K562 (cell line): ENCODE data around the gene PSMA5. TPM values are rescaled to one million over a fixed set of nuclear protein-coding genes. Genes with fewer than 3 reads are reported as not detected.

Experiments used
- BRF1 ChIP-seq: IDR thresholded peaks from 3 replicates; pipeline ENCODE4 v1.6.1; 2011; ENCODE audit warnings: borderline replicate concordance, mild to moderate bottlenecking; ENCODE audit not compliant: insufficient read length; ENCODE audit errors: extremely low read depth
- CBFA2T3 ChIP-seq: fragments of 450-650 bp; IDR thresholded peaks from 2 replicates; pipeline ENCODE4 v1.6.1; 2017
- CHD4 ChIP-seq: fragments of 200-600 bp; sonication (generic); IDR thresholded peaks from 3 replicates; pipeline ENCODE4 v1.6.1; 2012; ENCODE audit warnings: low read depth, mild to moderate bottlenecking, mixed read lengths, low read length, inconsistent platforms; ENCODE audit not compliant: insufficient read depth, insufficient replicate concordance, poor library complexity, severe bottlenecking
- DIDO1 ChIP-seq: fragments of 450-650 bp; IDR thresholded peaks from 2 replicates; pipeline ENCODE4 v1.6.1; 2016; ENCODE audit warnings: low read depth, missing biosample characterization, missing genetic modification characterization
- EP400 ChIP-seq: fragments of 450-650 bp; IDR thresholded peaks from 2 replicates; pipeline ENCODE4 v1.6.1; 2017; ENCODE audit warnings: antibody characterized with exemption, mild to moderate bottlenecking, moderate library complexity
- ETS2 ChIP-seq: IDR thresholded peaks from 2 replicates; pipeline ENCODE4 v1.6.1; 2016; ENCODE audit warnings: borderline replicate concordance, missing genetic modification characterization, mild to moderate bottlenecking, moderate library complexity, missing compliant biosample characterization; ENCODE audit not compliant: poor library complexity, severe bottlenecking
- FIP1L1 ChIP-seq: fragments of 200-400 bp; formaldehyde crosslinking; IDR thresholded peaks from 2 replicates; pipeline ENCODE4 v1.6.1; 2018; ENCODE audit warnings: mild to moderate bottlenecking, low read depth, low read length; ENCODE audit not compliant: poor library complexity, severe bottlenecking
- MEIS2 ChIP-seq: fragments of 450-650 bp; IDR thresholded peaks from 2 replicates; pipeline ENCODE4 v1.6.1; 2014; ENCODE audit warnings: mild to moderate bottlenecking; ENCODE audit not compliant: partially characterized antibody
- POLR3A ChIP-seq: IDR thresholded peaks from 2 replicates; pipeline ENCODE4 v1.6.1; 2011; ENCODE audit warnings: borderline replicate concordance, mild to moderate bottlenecking, moderate library complexity; ENCODE audit not compliant: insufficient read length, insufficient read depth; ENCODE audit errors: extremely low read depth
- RAD21 ChIP-seq, 2 experiments: fragments of 250-450 bp in 1 of 2; fragments of 450-650 bp in 1 of 2; sonication (Bioruptor Pico) in 1 of 2; formaldehyde crosslinking in 1 of 2; IDR thresholded peaks in 1 of 2; conservative IDR thresholded peaks in 1 of 2; 2 replicates each; pipeline versions ENCODE4 v1.4.0 to v1.8.0; 2020 to 2022; ENCODE audit warnings: mild to moderate bottlenecking in 2 of 2, moderate library complexity in 1 of 2
- RBBP5 ChIP-seq: fragments of 200-600 bp; sonication (generic); IDR thresholded peaks from 2 replicates; pipeline ENCODE4 v1.6.1; 2012; ENCODE audit warnings: borderline replicate concordance, mild to moderate bottlenecking, low read length, control low read depth, inconsistent platforms; ENCODE audit not compliant: insufficient read depth, poor library complexity, severe bottlenecking
- RFX5 ChIP-seq: IDR thresholded peaks from 2 replicates; pipeline ENCODE4 v1.6.1; 2011; ENCODE audit warnings: low read depth, mild to moderate bottlenecking, improper control_type of control experiment, low read length
- SAFB ChIP-seq: fragments of 200-400 bp; formaldehyde crosslinking; IDR thresholded peaks from 2 replicates; pipeline ENCODE4 v1.6.1; 2017; ENCODE audit warnings: low read depth, low read length, borderline replicate concordance
- SPI1 ChIP-seq: IDR thresholded peaks from 2 replicates; pipeline ENCODE4 v1.6.1; 2011; ENCODE audit warnings: low read depth, low read length, control low read depth, borderline replicate concordance
- SRSF7 ChIP-seq: fragments of 200-400 bp; formaldehyde crosslinking; optimal IDR thresholded peaks from 2 replicates; pipeline ENCODE3; 2017; ENCODE audit warnings: mild to moderate bottlenecking, low read depth, low read length
- ZBTB11 ChIP-seq, 3 experiments: fragments of 200-800 bp in 1 of 3; fragments of 250-450 bp in 1 of 3; fragments of 450-650 bp in 1 of 3; sonication (Bioruptor Pico) in 1 of 3; sonication (Bioruptor generic) in 1 of 3; formaldehyde crosslinking in 1 of 3; IDR thresholded peaks; 2 replicates each; pipeline versions ENCODE4 v1.6.1 to v1.8.0; 2016 to 2022; ENCODE audit warnings: mild to moderate bottlenecking in 2 of 3, missing genetic modification characterization in 2 of 3, missing compliant biosample characterization in 1 of 3, moderate library complexity in 1 of 3
- ZNF584 ChIP-seq: fragments of 200-800 bp; sonication (Bioruptor generic); IDR thresholded peaks from 2 replicates; pipeline ENCODE4 v1.6.1; 2016; ENCODE audit warnings: low read depth, mild to moderate bottlenecking, missing genetic modification characterization, missing compliant biosample characterization
- polyA plus RNA-seq, 8 experiments: library from polyadenylated mRNA; depleted of rRNA in 4 of 8; stranded (reverse) in 5 of 8; unstranded in 3 of 8; fragments of >200 nt; fragmentation: Nextera tagmentation in 2 of 8; fragmentation: Illumina TruSeq in 1 of 8; extraction: Ambion mirVana in 2 of 8; extraction: Trizol in 1 of 8; gene quantifications; 2 replicates each; pipeline versions ENCODE4 v1.2.1 to v1.2.3, GENCODE V29; 2011 to 2014; ENCODE audit warnings: inconsistent platforms in 1 of 8, missing spikeins in 1 of 8
- total RNA-seq, 7 experiments: library from RNA; depleted of rRNA in 6 of 7; stranded (reverse); fragments of >200 nt in 6 of 7; fragmentation: Illumina TruSeq in 2 of 7; extraction: Trizol in 2 of 7; gene quantifications; 2 replicates each; pipeline versions ENCODE4 v1.2.1 to v1.2.3, GENCODE V29; 2011 to 2021; ENCODE audit warnings: low replicate concordance in 1 of 7
- TF ChIP-seq, protein P1 (sequence below): fragments of 250-450 bp; sonication (Bioruptor Pico); IDR thresholded peaks from 2 replicates; pipeline ENCODE4 v1.5.0; 2021
- TF ChIP-seq, protein P2 (sequence below): sonication (generic); formaldehyde crosslinking; IDR thresholded peaks from 2 replicates; pipeline ENCODE4 v1.8.1; 2023; ENCODE audit warnings: mild to moderate bottlenecking, missing genetic modification reagents

Gene PSMA5
- total and polyA plus RNA-seq, 9 of the 15 experiments (the other 6 are each of a cell fraction or from before 2014, with no cell fraction given), result 82.6 to 542 (median 287) TPM

DNA sequence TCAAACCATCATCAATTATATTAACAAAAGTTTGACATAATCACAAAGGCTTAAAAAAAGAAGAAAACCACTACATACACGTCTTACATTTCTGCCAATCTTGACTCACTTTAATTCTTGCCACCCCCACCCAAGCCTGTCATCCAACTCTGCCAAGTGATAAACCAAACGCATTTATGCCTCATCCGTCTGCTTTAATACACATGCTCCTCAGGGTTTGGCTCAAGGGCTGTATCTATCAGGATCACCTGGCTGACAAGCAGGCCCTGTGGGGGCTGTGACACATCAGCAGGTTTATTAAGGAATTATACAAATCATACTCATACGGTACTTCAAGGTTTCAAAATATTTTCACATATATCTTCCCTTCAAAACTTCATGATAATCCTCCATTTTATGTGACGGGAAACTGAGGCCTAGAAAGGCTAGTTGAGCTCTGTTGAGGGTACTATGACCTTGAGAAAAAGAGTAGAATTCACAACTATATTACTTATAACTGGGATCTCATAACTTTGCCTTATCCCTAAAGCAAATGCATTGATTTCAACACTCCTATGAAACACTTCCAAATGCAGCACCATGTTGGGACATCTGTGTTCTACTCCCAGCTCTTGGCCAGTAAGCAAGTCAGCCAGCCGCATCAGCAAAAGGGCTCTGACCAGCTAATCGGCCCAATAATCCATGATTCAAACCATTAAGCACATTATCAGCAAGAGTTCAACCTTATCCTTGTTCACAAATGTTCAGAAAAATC is 37.2 kb downstream of the PSMA5 start (continued):
- TF ChIP-seq EP400 (peak; percentile 14; the same call in 1 of the 2 replicates), SRSF7 (no peak), ZNF584 (no peak), FIP1L1 (no peak), SPI1 (no peak), RFX5 (no peak), CHD4 (no peak), ZBTB11 (CRISPR knock-in tag; IDR thresholded peaks at IDR 0.05) (no peak), ETS2 (tag) (no peak), RBBP5 (peak; percentile 6), CBFA2T3 (peak; percentile 74), SAFB (no peak), BRF1 (no peak), POLR3A (no peak), RAD21 (CRISPR knock-in tag; conservative IDR thresholded peaks at IDR 0.05 in 1 of 2, IDR thresholded peaks at IDR 0.05 in 1 of 2) (0 out of 4 replicates have a peak, but pooled peaks of 1 of the 2 experiments have one; percentile 11), MEIS2 (peak; percentile 45), DIDO1 (no peak)
- TF ChIP-seq, protein P1, sequence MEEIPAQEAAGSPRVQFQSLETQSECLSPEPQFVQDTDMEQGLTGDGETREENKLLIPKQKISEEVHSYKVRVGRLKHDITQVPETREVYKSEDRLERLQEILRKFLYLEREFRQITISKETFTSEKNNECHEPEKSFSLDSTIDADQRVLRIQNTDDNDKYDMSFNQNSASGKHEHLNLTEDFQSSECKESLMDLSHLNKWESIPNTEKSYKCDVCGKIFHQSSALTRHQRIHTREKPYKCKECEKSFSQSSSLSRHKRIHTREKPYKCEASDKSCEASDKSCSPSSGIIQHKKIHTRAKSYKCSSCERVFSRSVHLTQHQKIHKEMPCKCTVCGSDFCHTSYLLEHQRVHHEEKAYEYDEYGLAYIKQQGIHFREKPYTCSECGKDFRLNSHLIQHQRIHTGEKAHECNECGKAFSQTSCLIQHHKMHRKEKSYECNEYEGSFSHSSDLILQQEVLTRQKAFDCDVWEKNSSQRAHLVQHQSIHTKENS (CRISPR knock-in tag), result no peak
- TF ChIP-seq, protein P2, sequence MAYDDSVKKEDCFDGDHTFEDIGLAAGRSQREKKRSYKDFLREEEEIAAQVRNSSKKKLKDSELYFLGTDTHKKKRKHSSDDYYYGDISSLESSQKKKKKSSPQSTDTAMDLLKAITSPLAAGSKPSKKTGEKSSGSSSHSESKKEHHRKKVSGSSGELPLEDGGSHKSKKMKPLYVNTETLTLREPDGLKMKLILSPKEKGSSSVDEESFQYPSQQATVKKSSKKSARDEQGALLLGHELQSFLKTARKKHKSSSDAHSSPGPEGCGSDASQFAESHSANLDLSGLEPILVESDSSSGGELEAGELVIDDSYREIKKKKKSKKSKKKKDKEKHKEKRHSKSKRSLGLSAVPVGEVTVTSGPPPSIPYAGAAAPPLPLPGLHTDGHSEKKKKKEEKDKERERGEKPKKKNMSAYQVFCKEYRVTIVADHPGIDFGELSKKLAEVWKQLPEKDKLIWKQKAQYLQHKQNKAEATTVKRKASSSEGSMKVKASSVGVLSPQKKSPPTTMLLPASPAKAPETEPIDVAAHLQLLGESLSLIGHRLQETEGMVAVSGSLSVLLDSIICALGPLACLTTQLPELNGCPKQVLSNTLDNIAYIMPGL (CRISPR knock-in tag), result no peak
